ENCODE results near the gene EFNB1.

- peak; percentile 31 to 45 (median 42) for TF ChIP-seq CTCF (IDR thresholded peaks at IDR 0.05)
- TF ChIP-seq POLR2A (IDR thresholded peaks at IDR 0.05): no peak
Measured at GRCh38 chrX:68808686-68809357, 20.0 kb upstream of the EFNB1 start.
